HG03045 (cell line): ENCODE measurements around the gene KDM6A.
A peak's percentile ranks its signal among the peaks of the same experiment; 100 is the strongest.
"Not testable (repeated sequence)": the region's sequence is repeated elsewhere in the genome, so short reads cannot be mapped to it uniquely, and the experiment has no call there.

Experiments used
- ATAC-seq: cut with Tn5 transposase; IDR thresholded peaks from one replicate; pipeline ENCODE4 v1.9.1; 2021; ENCODE audit warnings: mild to moderate bottlenecking, moderate library complexity; ENCODE audit not compliant: unreplicated experiment

KDM6A gene

DNA sequence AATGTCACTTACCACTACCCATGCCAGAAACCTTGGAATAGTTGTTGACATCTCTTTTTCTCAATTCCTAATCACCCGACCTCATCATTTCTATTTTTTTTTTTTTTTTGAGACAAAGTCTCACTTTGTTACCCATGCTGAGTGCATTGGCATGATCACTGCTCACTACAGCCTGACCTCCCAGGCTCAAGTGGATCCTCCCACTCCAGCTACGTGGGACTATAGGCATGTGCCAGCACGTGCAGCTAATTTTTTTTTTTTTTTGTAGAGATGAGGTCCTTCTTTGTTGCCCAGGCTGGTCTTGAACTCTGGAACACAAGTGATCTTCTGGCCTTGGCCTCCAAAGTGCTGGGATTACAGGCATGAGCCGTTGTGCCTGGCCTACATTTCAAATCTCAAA, 12.0 kb downstream of the KDM6A start:
- ATAC-seq, result no peak

DNA sequence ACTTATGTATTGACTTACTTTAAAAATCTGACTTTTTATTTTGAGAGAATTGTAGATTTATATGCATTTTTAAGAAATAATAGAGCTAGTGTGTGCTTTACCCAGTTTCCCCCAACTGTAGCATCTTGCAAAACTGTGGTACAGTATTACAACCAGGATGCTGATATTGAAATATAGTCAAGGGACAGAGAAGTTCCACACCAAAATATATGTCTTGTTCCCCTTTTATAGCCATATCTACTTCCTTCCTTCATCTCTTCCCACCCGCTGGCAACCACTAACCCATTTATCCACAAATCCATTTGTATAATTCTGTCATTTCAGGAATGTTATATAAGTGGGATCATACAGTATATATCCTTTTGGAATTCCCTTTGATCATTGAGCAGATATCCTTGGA, 16.8 kb downstream of the KDM6A start:
- no peak for ATAC-seq

DNA sequence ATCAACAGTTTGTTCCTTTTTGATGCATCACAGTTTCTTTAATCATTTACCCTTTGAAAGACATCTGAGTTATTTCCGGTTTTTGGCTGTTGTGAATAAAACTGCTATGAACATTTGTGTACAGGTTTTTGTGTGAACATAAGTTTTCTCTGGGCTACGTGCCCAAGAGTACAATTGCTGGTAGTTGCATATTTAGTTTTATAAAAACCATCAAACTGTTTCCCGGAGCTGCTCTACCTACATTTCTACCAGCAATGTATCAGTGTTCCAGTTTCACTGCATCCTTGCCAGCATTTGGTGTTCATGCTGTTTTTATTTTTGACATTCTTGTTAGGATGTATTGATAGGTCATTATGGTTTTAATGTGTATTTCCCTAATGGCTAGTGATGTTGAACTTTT, 17.3 kb downstream of the KDM6A start:
- ATAC-seq, result no peak

DNA sequence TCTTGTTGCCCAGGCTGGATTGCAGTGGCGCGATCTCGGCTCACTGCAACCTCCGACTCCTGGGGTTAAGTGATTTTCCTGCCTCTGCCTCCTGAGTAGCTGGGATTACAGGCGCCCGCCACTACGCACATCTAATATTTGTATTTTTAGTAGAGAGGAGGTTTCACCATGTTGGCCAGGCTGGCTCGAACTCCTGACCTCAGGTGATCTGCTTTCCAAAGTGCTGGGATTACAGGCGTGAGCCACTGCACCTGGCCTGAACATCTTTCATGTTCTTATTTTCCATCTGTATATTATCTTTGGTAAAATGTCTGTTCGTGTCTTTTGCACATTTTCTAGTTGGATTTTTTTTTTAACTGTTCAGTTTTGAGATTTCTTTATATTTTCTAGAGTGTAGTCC, 17.7 kb downstream of the KDM6A start:
- ATAC-seq, result not testable (repeated sequence)

DNA sequence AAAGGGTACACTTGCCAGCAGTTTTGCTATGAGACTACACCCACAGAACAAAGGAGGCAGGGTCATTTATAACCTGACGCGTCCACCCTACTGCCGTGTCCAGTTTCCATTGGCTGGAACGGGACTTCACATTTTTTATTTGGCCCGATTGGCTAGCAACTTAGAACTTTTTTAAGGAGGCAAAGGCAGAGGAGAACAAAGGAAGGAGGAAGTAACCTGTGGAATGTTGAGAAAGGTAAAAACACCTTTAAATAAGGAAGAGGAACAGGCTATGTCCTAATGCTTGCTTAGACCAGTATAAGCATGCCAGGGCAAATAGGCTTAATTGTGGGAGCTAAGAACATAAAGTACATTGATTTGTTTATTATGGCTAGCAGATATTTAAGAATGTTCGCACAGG, 18.7 kb downstream of the KDM6A start:
- no peak for ATAC-seq

DNA sequence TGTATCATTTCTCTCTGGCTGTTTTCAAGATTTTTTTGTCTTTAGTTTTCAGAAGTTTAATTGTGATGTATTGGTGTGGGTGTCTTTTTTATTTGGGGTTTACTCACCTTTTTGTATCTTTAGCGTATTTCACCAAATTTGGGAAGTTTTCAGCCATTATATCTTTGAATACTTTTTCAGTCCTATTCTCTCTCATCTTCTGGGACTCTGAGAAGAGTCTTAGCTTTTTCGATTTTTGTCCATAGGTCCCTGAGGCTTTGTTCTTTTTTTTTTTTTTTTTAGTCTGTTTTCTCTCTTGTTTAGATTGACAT, 23.8 kb downstream of the KDM6A start:
- no peak for ATAC-seq

DNA sequence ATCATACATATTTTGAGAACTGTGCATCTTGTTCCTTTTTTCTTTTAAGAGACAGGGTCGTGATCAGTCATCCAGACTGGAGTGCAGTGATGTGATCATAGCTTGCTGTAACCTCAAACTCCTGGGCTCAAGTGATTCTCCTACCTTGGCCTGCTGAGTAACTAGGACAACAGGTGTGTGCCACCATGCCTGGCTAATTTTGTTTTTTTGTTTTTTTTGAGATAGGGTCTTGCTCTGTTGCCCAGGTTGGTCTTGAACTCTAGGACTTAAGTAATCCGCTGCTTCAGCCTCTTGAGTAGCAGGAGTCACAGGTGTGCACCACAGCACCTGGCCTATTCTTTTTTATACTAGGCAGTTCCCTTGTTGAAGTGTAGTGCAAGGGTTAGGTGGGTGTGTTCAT, 24.6 kb downstream of the KDM6A start:
- ATAC-seq, result no peak

DNA sequence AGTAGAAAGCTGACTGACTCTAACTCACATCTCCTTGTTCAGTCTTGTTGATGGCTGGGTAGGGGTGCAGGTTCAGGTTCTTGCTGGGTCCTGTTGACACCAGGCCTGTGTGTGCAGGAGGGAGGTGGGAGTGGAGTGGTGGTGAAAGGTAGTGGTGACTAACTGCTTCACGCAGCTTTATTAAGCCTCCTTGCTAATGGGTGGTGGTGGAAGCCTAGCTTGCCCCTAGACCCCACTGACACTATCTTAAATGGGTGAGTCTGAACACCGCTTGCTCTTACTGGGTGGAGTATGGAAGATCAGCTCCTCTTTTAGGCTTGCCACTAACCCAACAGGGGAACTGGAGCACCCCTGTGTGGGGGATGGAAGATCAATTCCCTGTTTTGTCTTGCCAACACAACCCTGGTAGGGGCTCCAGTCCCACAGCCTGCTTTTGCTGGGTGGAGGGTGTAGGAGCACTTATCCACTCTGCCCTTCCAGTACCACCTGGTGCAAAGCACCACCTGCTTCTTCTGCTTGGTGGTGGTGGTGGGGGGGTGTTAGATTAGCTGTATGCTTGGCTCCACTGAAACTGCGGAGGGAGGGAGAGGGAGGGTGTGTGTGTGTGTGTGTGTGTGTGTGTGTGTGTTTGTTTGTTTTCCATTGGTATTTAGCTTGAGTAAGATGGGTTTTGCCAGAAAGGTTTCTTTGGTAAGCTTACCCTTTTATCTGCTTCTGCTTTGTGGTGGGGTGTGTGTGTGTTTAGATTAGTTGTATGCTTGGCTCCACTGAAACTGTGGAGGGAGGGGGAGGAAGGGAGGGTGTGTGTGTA, 25.6 kb downstream of the KDM6A start:
- no peak for ATAC-seq

DNA sequence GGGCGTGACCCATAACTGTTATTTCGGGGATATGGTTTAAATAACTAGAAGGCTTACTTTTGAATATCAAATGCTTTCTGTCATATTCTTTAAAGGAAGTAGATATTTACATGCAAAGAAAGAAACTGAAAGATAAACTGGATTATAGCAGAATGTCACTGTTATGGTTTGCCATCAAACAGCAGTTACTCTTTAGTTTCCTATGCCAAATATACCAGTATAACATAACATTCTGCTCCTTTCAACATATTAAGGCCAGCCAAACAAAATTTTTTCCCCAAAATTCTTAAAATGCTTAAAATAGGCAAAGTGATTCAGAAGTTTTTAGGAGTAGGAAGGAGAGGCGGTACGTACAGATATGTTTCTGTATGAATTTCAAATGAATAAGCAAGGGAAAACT, 27.0 kb downstream of the KDM6A start:
- no peak for ATAC-seq

DNA sequence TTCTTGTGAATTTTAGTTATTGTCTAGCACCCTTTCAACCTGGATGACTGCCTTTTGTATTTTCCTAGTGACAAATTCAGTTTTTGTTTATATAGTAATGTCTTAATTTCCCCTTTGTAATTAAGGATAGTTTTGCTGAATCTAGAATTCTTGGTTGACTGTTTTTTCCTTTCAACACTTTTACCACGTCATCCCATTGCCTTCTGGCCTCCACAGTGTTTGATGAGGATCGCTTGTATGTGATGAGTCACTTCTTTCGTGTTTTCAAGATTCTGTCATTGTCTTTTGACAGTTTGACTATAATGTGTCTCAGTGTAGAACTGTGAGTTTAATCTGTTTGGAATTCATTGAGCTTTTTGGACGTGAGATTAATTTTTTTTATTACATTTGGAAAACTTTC, 30.1 kb downstream of the KDM6A start:
- no peak for ATAC-seq

DNA sequence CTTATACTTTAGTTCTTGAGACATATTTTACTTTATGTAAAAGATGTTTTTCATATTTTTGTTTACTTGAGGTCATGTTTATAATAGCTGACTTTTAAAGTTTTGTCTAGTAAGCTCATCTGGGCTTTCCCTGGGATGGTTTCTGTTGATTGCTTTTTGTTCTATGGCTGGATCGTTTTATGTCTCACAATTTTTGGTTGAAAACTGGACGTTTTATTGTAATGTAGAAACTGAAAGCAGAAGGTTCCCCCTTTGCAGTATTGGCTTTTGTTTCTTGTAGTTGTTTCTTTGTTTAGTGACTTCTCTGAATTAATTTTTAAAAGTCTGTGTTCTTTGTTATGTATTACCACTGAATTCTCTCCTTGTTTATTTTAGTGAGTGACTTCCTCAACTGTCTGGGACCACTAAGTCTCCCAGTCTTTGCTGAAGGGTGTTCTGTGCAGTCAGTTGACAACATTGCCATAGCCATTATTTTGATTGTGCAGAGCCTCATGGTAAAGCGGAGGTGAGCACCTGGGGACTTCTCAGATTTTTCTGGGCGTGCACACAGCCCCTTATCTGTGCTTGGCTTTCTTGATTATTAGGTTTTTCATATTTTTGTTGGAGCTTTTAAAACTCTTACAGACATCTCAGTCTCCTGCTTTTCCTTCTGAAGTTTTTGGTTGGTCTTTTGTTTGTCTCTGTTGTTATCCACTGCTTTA, 31.0 kb downstream of the KDM6A start:
- no peak for ATAC-seq

DNA sequence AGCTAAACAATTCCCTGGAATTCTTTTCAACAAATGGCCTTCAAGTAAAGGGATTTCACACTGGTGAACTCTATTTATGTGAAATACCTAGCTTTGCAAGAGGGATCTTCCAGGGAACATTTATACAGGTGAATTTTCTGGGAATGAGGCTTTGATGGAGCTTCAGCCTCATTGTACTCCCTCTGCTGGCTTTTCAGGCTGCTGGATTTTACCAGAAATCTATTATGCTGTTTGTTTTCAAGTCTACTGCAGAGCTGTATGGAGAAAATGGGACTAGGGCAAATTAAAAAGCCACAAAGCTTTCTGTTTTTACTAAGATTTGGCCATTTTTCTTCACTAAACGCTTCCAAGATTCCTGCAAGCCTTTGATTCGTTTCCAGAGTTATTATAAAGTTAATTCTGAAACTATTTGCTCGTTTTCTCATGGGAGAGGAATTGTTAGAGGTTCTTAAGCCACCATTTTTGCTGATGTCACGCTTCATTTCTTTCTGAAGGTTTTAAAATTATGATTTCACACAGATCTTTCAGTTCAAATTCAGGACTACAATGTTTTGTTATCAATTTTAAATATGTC, 31.6 kb downstream of the KDM6A start:
- ATAC-seq, result no peak

DNA sequence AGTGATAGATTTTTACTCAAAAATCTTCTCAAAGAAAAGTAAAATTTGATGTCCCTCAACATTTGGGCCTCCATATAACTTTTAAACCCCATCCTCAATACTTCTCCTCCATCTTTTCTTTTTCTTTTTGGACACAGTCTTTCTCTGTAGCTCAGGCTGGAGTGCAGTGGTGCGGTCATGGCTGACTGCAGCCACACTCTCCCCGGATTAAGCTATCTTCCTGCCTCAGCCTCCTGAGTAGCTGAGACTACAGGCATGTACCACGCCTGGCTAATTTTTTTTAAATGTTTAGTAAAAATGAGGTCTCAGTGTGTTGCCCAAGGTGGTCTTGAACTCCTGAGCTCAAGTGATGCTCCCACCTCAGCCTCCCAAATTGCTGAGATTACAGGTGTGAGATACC, 33.1 kb downstream of the KDM6A start:
- no peak for ATAC-seq

DNA sequence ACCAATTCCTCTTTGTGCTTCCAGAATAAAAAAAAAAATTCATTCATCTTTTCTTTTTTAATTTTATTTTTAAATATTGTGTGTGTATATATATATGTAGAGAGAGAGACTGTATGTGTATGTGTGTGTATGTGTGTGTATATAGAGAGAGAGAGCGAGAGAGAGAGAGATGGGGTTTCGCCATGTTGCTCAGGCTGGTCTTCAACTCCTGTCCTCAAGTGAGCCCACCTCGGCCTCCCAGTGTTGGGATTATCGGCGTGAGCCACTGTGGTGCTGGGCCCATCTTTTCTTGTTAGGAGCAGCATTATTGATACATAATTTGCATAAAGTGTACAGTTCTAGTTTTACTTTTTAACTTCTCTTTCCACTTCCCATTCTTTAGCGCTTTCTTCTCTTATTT, 33.6 kb downstream of the KDM6A start:
- ATAC-seq, result no peak

DNA sequence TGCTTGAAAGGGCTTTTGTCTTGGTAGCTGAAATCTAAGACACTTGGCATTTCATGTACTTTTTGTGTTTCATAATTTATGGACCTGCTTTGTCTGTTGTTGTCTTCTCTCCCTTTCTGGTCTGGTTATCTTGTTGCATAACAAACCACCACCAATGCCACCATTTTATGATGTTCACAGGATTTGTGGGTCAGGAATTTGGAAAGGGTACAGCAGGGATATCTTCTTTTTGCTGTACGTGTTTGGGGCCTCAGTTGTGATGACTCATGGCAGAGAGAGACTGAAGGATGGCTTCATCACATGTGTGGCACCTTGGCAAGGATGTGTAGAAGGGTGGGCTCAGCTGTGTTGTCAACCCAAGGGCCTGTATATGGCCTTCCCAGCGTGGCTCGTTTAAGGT, 35.2 kb downstream of the KDM6A start:
- ATAC-seq, result no peak

DNA sequence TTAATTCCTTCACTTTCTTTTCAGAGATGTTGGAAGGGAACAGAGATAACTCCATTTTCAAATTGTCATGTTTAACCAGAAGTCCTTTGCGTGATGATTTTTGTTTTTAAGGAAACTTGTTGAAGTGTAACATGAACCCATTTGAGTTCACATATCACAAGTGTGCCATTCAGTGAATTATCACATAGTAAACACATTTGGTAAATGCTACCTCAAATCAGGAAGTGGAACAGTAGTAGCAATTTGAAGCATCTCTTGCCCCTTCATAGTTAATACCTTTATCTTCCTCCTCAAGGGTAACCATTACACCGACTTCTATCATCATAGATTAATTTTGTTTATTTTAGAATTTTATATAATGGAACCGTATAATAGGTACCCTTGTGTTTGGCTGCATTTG, 35.8 kb downstream of the KDM6A start:
- ATAC-seq, result no peak

DNA sequence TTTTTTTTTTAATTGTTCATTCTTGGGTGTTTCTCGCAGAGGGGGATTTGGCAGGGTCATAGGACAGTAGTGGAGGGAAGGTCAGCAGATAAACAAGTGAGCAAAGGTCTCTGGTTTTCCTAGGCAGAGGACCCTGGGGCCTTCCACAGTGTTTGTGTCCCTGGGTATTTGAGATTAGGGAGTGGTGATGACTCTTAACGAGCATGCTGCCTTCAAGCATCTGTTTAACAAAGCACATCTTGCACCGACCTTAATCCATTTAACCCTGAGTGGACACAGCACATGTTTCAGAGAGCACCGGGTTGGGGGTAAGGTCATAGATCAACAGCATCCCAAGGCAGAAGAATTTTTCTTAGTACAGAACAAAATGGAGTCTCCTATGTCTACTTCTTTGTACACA, 37.5 kb downstream of the KDM6A start:
- ATAC-seq, result not testable (repeated sequence)

DNA sequence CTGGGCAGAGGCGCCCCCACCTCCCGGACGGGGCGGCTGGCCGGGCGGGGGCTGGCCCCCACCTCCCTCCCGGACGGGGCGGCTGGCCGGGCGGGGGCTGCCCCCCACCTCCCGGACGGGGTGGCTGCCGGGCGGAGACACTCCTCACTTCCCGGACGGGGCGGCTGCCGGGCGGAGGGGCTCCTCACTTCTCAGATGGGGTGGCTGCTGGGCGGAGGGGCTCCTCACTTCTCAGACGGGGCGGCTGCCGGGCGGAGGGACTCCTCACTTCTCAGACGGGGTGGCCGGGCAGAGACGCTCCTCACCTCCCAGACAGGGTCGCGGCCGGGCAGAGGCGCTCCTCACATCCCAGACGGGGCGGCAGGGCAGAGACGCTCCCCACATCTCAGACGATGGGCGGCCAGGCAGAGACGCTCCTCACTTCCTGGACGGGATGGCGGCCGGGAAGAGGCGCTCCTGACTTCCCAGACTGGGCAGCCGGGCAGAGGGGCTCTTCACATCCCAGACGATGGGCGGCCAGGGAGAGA, 38.1 kb downstream of the KDM6A start:
- ATAC-seq, result not testable (repeated sequence)

DNA sequence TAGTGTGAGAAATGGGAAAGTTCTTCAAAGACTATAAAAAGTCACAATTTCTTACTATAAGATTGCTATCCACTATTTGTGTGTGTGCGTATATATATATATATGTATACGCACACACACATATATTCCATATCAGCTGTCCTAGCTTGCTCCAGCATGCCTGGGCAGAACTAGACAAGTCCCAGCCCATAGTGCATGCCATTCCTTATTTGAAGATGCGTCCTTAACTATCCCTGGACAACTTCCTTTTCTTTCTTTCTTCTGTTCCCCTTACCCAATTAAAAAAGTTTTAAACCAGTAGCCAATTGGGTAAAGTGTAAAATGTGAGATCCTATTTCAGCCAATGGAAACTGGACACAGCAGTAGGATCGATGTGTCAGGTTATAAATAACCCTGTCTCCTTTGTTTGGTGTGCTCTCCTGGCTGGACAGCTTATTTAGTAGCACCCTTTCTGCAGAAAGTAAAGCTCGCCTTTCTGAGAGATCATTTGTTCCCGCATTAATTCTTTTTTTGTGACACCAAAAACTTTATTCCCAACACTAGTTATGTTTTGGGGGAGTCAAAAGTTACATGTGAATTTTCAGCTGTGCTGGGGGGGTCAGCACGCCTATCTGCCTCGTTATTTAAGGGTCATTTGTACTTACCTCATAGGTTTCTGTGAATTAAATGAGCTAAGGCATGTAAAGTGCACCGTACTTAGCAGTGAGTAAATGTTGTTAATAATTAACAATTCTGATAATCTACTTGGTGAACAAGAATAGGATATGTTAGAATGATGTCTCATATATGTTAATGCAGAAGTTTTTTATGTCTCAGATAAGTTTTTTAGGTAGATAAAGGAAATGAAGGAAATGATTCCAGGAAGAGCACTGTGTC, 40.9 kb downstream of the KDM6A start:
- ATAC-seq, result no peak

DNA sequence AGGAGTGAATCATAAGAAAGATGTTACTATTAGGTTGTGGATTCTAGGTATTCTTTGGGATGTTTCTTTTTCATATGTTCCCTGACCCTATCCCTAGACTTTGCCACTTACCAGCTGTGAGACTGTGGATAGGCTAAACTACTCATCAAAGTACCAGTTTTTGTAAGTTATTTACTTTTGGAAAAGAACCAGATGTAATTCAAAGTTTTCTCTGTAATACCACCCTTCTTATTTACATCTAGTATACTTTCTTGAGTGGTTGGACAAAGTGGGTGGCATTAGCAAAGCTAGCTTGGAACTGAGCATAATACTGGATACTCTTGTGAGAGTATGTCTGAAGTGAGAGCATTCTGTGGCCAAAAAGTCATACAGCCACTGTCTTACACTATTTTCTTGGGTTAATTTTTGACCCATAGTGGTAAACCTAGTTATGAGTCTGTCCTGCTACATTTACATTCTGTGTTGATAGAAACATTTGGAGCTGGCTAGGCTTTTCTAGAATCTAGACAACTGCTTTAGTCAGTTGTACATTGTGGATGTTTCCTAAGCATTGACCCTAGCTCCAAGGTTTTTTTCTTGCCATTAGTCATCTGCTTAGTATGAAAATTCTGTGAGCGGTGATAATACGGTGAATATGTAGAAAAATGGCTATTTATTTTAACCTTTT, 41.7 kb downstream of the KDM6A start:
- peak; percentile 65 for ATAC-seq
